Tongue (tissue), 2 donors: ENCODE measurements around the gene VPS16. TPM values are rescaled to one million over a fixed set of nuclear protein-coding genes. Genes with fewer than 3 reads are reported as not detected.

ENCODE experiments used
- DNase-seq: peaks from one replicate; pipeline ENCODE4 v3.0.0-alpha.2; 2015
- total RNA-seq: library from RNA; depleted of rRNA; stranded (reverse); fragments of >200 nt; gene quantifications from one replicate; pipeline ENCODE4 v1.2.3, GENCODE V29; 2014

Gene VPS16
- 33.0 TPM for total RNA-seq

- peak; percentile 94 for DNase-seq
Observed at GRCh38 chr20:2840138-2840966, at the start of gene VPS16, which contains the start of gene PCED1A. VPS16 (plus strand) TSS chr20:2840745; CDS start chr20:2840775, 30 bp downstream. PCED1A (minus strand) TSS chr20:2840655; CDS start chr20:2839912, 743 bp downstream.

GRCh38 chr20:2793471-2793870 lies 47.1 kb upstream of the VPS16 start:
- no peak for DNase-seq

GRCh38 chr20:2794202-2794748 lies 46.3 kb upstream of the VPS16 start:
- DNase-seq, result no peak

- DNase-seq, result no peak
Observed at GRCh38 chr20:2794866-2795447, 45.6 kb upstream of the VPS16 start.

- DNase-seq, result no peak
Observed at GRCh38 chr20:2795451-2795850, 45.1 kb upstream of the VPS16 start.

GRCh38 chr20:2796011-2796660 lies 44.4 kb upstream of the VPS16 start:
- no peak for DNase-seq

- no peak for DNase-seq
Observed at GRCh38 chr20:2797136-2797983, 43.2 kb upstream of the VPS16 start.

GRCh38 chr20:2798095-2798805 lies 42.3 kb upstream of the VPS16 start:
- no peak for DNase-seq

GRCh38 chr20:2798814-2799213 lies 41.7 kb upstream of the VPS16 start:
- DNase-seq, result peak; percentile 12

- DNase-seq, result no peak
Observed at GRCh38 chr20:2799271-2799670, 41.3 kb upstream of the VPS16 start.

- peak; percentile 45 for DNase-seq
Observed at GRCh38 chr20:2799688-2800520, 40.6 kb upstream of the VPS16 start.

GRCh38 chr20:2800521-2801285 lies 39.8 kb upstream of the VPS16 start, which contains the start of gene CPXM1:
CPXM1 (minus strand) TSS chr20:2800627; CDS start chr20:2800572, 55 bp downstream.
- peak; percentile 67 for DNase-seq

GRCh38 chr20:2801286-2801728 lies 39.2 kb upstream of the VPS16 start:
- no peak for DNase-seq

- DNase-seq, result no peak
Observed at GRCh38 chr20:2804041-2804828, 36.3 kb upstream of the VPS16 start.

- DNase-seq, result no peak
Observed at GRCh38 chr20:2804852-2805688, 35.5 kb upstream of the VPS16 start.

- no peak for DNase-seq
Observed at GRCh38 chr20:2805689-2806350, 34.7 kb upstream of the VPS16 start.

- no peak for DNase-seq
Observed at GRCh38 chr20:2806351-2806701, 34.2 kb upstream of the VPS16 start.
